Vagina (tissue), 2 donors: Measurements from ENCODE around the gene KTN1.

Experiments
- POLR2A ChIP-seq, 2 donors: fragments of 450-650 bp; IDR thresholded peaks; one replicate each; pipeline ENCODE4 v1.6.1; 2017; ENCODE audit warnings: antibody characterized with exemption in 2 of 2, mild to moderate bottlenecking in 2 of 2, moderate library complexity in 2 of 2
- POLR2AphosphoS5 ChIP-seq, 2 donors: sonication (generic); formaldehyde crosslinking; IDR thresholded peaks; one replicate each; pipeline ENCODE4 v1.9.0; 2017; ENCODE audit warnings: antibody characterized with exemption in 2 of 2, mild to moderate bottlenecking in 2 of 2, low read depth in 1 of 2; ENCODE audit not compliant: insufficient read depth in 1 of 2
- TF ChIP-seq, protein P1 (sequence below), 3 experiments: fragments of 450-650 bp in 2 of 3; fragments of 200-600 bp in 1 of 3; sonication (generic) in 1 of 3; IDR thresholded peaks; one replicate each; pipeline ENCODE4 v1.5.1; 2017 to 2019; ENCODE audit warnings: antibody characterized with exemption in 3 of 3, mild to moderate bottlenecking in 2 of 3, moderate library complexity in 2 of 3

- TF ChIP-seq, protein P1, sequence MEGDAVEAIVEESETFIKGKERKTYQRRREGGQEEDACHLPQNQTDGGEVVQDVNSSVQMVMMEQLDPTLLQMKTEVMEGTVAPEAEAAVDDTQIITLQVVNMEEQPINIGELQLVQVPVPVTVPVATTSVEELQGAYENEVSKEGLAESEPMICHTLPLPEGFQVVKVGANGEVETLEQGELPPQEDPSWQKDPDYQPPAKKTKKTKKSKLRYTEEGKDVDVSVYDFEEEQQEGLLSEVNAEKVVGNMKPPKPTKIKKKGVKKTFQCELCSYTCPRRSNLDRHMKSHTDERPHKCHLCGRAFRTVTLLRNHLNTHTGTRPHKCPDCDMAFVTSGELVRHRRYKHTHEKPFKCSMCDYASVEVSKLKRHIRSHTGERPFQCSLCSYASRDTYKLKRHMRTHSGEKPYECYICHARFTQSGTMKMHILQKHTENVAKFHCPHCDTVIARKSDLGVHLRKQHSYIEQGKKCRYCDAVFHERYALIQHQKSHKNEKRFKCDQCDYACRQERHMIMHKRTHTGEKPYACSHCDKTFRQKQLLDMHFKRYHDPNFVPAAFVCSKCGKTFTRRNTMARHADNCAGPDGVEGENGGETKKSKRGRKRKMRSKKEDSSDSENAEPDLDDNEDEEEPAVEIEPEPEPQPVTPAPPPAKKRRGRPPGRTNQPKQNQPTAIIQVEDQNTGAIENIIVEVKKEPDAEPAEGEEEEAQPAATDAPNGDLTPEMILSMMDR (IDR thresholded peaks at IDR 0.05), result no peak
- TF ChIP-seq POLR2A (IDR thresholded peaks at IDR 0.05), result no peak
- no peak for TF ChIP-seq POLR2AphosphoS5 (IDR thresholded peaks at IDR 0.05; ENCODE audit: insufficient read depth in 1 of 2, low read depth in 1 of 2)
Measured at GRCh38 chr14:55592436-55592835, 12.4 kb downstream of the KTN1 start.
